ENCODE results near the gene ALLC. TPM values are rescaled to one million over a fixed set of nuclear protein-coding genes. Genes with fewer than 3 reads are reported as not detected.

ALLC gene
- total and polyA plus RNA-seq, 2 experiments from 2014 or later, result not detected

GRCh38 chr2:3620834-3621233 lies 37.2 kb upstream of the ALLC start:
- Histone ChIP-seq H3K4me1 (ENCODE audit: insufficient read depth) (no peaks in the 10 kb centered on the region), H3K79me2 (ENCODE audit: insufficient read depth) (no peaks in the 10 kb centered on the region), H3K9me2 (ENCODE audit: insufficient read depth) (no peaks in the 10 kb centered on the region), H3K27ac (no peak overlapping the region), H3K9me3 (ENCODE audit: low read depth) (no peaks in the 10 kb centered on the region), H3K27me3 (replicated peaks; ENCODE audit: insufficient read depth) (peaks cover 10% of the 10 kb centered on the region; the same call in 1 of the 2 replicates), H3K9ac (no peak overlapping the region), H3F3A (ENCODE audit: insufficient read depth) (no peaks in the 10 kb centered on the region), H4K20me1 (ENCODE audit: insufficient read depth) (no peaks in the 10 kb centered on the region), H2AFZ (no peak overlapping the region), H3K4me3 (no peak overlapping the region), H3K36me3 (ENCODE audit: low read depth) (no peaks in the 10 kb centered on the region), H3K4me2 (ENCODE audit: unreplicated experiment) (no peak overlapping the region)
- in situ Hi-C loops (cut with MboI), result no loop called here
- DNase-seq, result no peak
- 53 to 55% methylated on average over 5 of the region's 5 CpGs for WGBS, 2 experiments (ENCODE audit: low coverage in 1 of 2, low lambda C conversion rate in 2 of 2, missing lambda C conversion rate in 2 of 2)
- TF ChIP-seq EZH2phosphoT487 (IDR thresholded peaks at IDR 0.05; ENCODE audit: insufficient read depth, low read depth) (no peak), EZH2 (IDR thresholded peaks at IDR 0.05; ENCODE audit: insufficient read depth, poor library complexity, severe bottlenecking) (no peak)

- Histone ChIP-seq H2AFZ (no peak overlapping the region), H3K4me2 (ENCODE audit: unreplicated experiment) (no peak overlapping the region), H3K9ac (no peak overlapping the region), H3K79me2 (ENCODE audit: insufficient read depth) (no peaks in the 10 kb centered on the region), H3F3A (ENCODE audit: insufficient read depth) (no peaks in the 10 kb centered on the region), H3K27ac (no peak overlapping the region), H3K4me3 (no peak overlapping the region), H3K9me3 (ENCODE audit: low read depth) (no peaks in the 10 kb centered on the region), H3K9me2 (ENCODE audit: insufficient read depth) (no peaks in the 10 kb centered on the region), H3K36me3 (ENCODE audit: low read depth) (no peaks in the 10 kb centered on the region), H4K20me1 (ENCODE audit: insufficient read depth) (no peaks in the 10 kb centered on the region), H3K27me3 (replicated peaks; ENCODE audit: insufficient read depth) (peaks cover 10% of the 10 kb centered on the region; the same call in 1 of the 2 replicates), H3K4me1 (ENCODE audit: insufficient read depth) (no peaks in the 10 kb centered on the region)
- in situ Hi-C loops (cut with MboI), result no loop called here
- DNase-seq, result no peak
- TF ChIP-seq EZH2phosphoT487 (IDR thresholded peaks at IDR 0.05; ENCODE audit: insufficient read depth, low read depth) (no peak), EZH2 (IDR thresholded peaks at IDR 0.05; ENCODE audit: insufficient read depth, poor library complexity, severe bottlenecking) (no peak)
- 0 to 13% methylated on average over 1 of the region's 1 CpG for WGBS, 2 experiments (ENCODE audit: low coverage in 1 of 2, low lambda C conversion rate in 2 of 2, missing lambda C conversion rate in 2 of 2)
Observed at GRCh38 chr2:3622967-3623366, 35.0 kb upstream of the ALLC start.

GRCh38 chr2:3624059-3624794 lies 33.8 kb upstream of the ALLC start:
- no peak for DNase-seq
- Histone ChIP-seq H3K27me3 (replicated peaks; ENCODE audit: insufficient read depth) (0 out of 2 replicates have a peak, but pooled peaks cover 10% of the 10 kb centered on the region), H2AFZ (no peak overlapping the region), H4K20me1 (ENCODE audit: insufficient read depth) (no peaks in the 10 kb centered on the region), H3F3A (ENCODE audit: insufficient read depth) (no peaks in the 10 kb centered on the region), H3K9me3 (ENCODE audit: low read depth) (no peaks in the 10 kb centered on the region), H3K9me2 (ENCODE audit: insufficient read depth) (no peaks in the 10 kb centered on the region), H3K9ac (no peak overlapping the region), H3K4me2 (ENCODE audit: unreplicated experiment) (no peak overlapping the region), H3K27ac (no peak overlapping the region), H3K4me3 (no peak overlapping the region), H3K36me3 (ENCODE audit: low read depth) (no peaks in the 10 kb centered on the region), H3K79me2 (ENCODE audit: insufficient read depth) (no peaks in the 10 kb centered on the region), H3K4me1 (ENCODE audit: insufficient read depth) (no peaks in the 10 kb centered on the region)
- 34 to 35% methylated on average over 4 of the region's 4 CpGs for WGBS, 2 experiments (ENCODE audit: low coverage in 1 of 2, low lambda C conversion rate in 2 of 2, missing lambda C conversion rate in 2 of 2)
- in situ Hi-C loops (cut with MboI), result no loop called here
- no peak for TF ChIP-seq EZH2phosphoT487 (IDR thresholded peaks at IDR 0.05; ENCODE audit: insufficient read depth, low read depth)
- TF ChIP-seq EZH2 (IDR thresholded peaks at IDR 0.05; ENCODE audit: insufficient read depth, poor library complexity, severe bottlenecking), result no peak

GRCh38 chr2:3625186-3625585 lies 32.8 kb upstream of the ALLC start:
- H3K9me3 ChIP-seq (ENCODE audit: low read depth), result no peaks in the 10 kb centered on the region
- no peak overlapping the region for H3K9ac ChIP-seq
- no peak overlapping the region for H3K4me3 ChIP-seq
- no peaks in the 10 kb centered on the region for H4K20me1 ChIP-seq (ENCODE audit: insufficient read depth)
- H3F3A ChIP-seq (ENCODE audit: insufficient read depth), result no peaks in the 10 kb centered on the region
- no peak overlapping the region for H3K4me2 ChIP-seq (ENCODE audit: unreplicated experiment)
- no peak for TF ChIP-seq EZH2phosphoT487 (IDR thresholded peaks at IDR 0.05; ENCODE audit: insufficient read depth, low read depth)
- TF ChIP-seq EZH2 (IDR thresholded peaks at IDR 0.05; ENCODE audit: insufficient read depth, poor library complexity, severe bottlenecking), result no peak
- no peaks in the 10 kb centered on the region for H3K36me3 ChIP-seq (ENCODE audit: low read depth)
- no peak for DNase-seq
- in situ Hi-C loops (cut with MboI), result no loop called here
- H2AFZ ChIP-seq, result no peak overlapping the region
- no peak overlapping the region for H3K27ac ChIP-seq
- WGBS, 2 experiments (ENCODE audit: low coverage in 1 of 2, low lambda C conversion rate in 2 of 2, missing lambda C conversion rate in 2 of 2), result 53 to 59% methylated on average over 8 of the region's 8 CpGs
- H3K4me1 ChIP-seq (ENCODE audit: insufficient read depth), result no peaks in the 10 kb centered on the region
- no peaks in the 10 kb centered on the region for H3K9me2 ChIP-seq (ENCODE audit: insufficient read depth)
- 0 out of 2 replicates have a peak, but pooled peaks cover 9% of the 10 kb centered on the region for H3K27me3 ChIP-seq (replicated peaks; ENCODE audit: insufficient read depth)
- H3K79me2 ChIP-seq (ENCODE audit: insufficient read depth), result no peaks in the 10 kb centered on the region
